Kidney (tissue), 14 donors: ENCODE data around the gene FLRT1. TPM values are rescaled to one million over a fixed set of nuclear protein-coding genes. Genes with fewer than 3 reads are reported as not detected.

Experiments used
- DNase-seq, 5 donors: peaks; one replicate each; pipeline ENCODE4 v3.0.0-alpha.2; 2013 to 2020
- FAIRE-seq: peaks from 2 replicates; lab custom pipeline; 2012; peaks lifted over from hg19 to GRCh38; lab: Jason Lieb, UNC
- H3K27ac ChIP-seq, 2 donors: one replicate each; pipeline ENCODE4 v1.7.0; 2013; ENCODE audit warnings: low read depth in 2 of 2, low read length in 2 of 2, inconsistent platforms in 1 of 2
- H3K27me3 ChIP-seq: one replicate; pipeline ENCODE4 v1.7.1; 2013; ENCODE audit warnings: low read length, inconsistent platforms; ENCODE audit not compliant: control insufficient read depth, insufficient read depth
- H3K36me3 ChIP-seq, 3 donors: one replicate each; pipeline versions ENCODE4 v1.7.0 to v1.7.1; 2013; ENCODE audit warnings: low read length in 3 of 3, control low read depth in 1 of 3, inconsistent platforms in 1 of 3; ENCODE audit not compliant: insufficient read depth in 3 of 3, control insufficient read depth in 2 of 3
- H3K4me1 ChIP-seq, 3 donors: one replicate each; pipeline versions ENCODE4 v1.7.0 to v1.7.1; 2013; ENCODE audit warnings: low read length in 3 of 3, inconsistent platforms in 1 of 3, low read depth in 1 of 3; ENCODE audit not compliant: control insufficient read depth in 2 of 3, insufficient read depth in 2 of 3
- H3K4me3 ChIP-seq, 3 donors: one replicate each; pipeline versions ENCODE4 v1.7.0 to v1.8.1; 2013; ENCODE audit warnings: low read length in 3 of 3, control low read depth in 1 of 3, inconsistent platforms in 1 of 3
- H3K9ac ChIP-seq, 3 donors: one replicate each; pipeline versions ENCODE4 v1.7.0 to v1.7.1; 2013; ENCODE audit warnings: low read length in 3 of 3, control low read depth in 1 of 3, inconsistent platforms in 1 of 3
- H3K9me3 ChIP-seq, 3 donors: one replicate each; pipeline versions ENCODE4 v1.7.0 to v1.7.1; 2013; ENCODE audit warnings: low read length in 3 of 3, control low read depth in 1 of 3, inconsistent platforms in 1 of 3; ENCODE audit not compliant: control insufficient read depth in 2 of 3, insufficient read depth in 1 of 3
- intact Hi-C: fragments of 100-400 bp; cut with DNase I; formaldehyde crosslinking; loops from one replicate; pipeline ENCODE4 v1.11.1; 2022
- polyA plus RNA-seq: library from polyadenylated mRNA; stranded (reverse); fragments of 350-450 nt; fragmentation: Illumina TruSeq; extraction: RNeasy Lipid Tissue Mini Kit (QIAGEN cat#74804); gene quantifications from one replicate; pipeline ENCODE4 v1.2.3, GENCODE V29; 2014; ENCODE audit warnings: low read depth, low replicate concordance; ENCODE audit not compliant: insufficient read depth
- total RNA-seq: library from RNA; stranded (reverse); fragmentation: NEBNext Ultra II Directional; extraction: Animal tissue kit (Norgen Biotek cat#: 25700); gene quantifications from one replicate; pipeline ENCODE4 v1.2.1, GENCODE V29; 2021
- TF ChIP-seq, protein P1 (sequence below): IDR thresholded peaks from 3 replicates; pipeline ENCODE4 v1.5.1; 2012; ENCODE audit warnings: mild to moderate bottlenecking, moderate library complexity, borderline replicate concordance; ENCODE audit not compliant: insufficient read depth; ENCODE audit errors: extremely low read depth
- donor health status: control.
- donor health status: control.
- donor health status: control.
- donor health status: control.
- donor health status: control.
- donor health status: DM: yes; HTN: yes; CAD: no.
- donor health status: Normal renal cell carcinoma (clear cell type).

FLRT1 gene
- total and polyA plus RNA-seq, 2 donors from 2014 or later, result 0.66 to 1.5 TPM

DNA sequence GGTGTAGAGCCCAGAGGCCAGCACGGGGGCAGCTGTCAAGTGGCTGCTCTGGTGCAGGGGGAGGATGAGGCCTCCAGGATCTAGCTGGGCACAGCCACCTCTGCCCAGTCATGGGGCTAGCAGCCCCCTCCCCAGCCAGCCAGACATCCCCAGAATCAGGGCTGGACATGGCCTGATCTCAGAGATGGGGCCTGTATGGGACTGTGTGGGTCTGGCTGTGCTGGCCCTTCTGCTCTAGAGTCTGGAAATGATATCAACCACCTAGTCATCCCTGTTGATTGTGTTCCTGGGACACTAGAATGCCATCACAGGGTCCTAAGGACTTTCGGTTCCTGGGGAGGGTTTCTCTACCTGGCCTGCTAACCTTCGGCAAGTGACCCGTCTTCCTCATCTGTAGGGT lies 2.8 kb downstream of the FLRT1 start:
- TF ChIP-seq, protein P1, sequence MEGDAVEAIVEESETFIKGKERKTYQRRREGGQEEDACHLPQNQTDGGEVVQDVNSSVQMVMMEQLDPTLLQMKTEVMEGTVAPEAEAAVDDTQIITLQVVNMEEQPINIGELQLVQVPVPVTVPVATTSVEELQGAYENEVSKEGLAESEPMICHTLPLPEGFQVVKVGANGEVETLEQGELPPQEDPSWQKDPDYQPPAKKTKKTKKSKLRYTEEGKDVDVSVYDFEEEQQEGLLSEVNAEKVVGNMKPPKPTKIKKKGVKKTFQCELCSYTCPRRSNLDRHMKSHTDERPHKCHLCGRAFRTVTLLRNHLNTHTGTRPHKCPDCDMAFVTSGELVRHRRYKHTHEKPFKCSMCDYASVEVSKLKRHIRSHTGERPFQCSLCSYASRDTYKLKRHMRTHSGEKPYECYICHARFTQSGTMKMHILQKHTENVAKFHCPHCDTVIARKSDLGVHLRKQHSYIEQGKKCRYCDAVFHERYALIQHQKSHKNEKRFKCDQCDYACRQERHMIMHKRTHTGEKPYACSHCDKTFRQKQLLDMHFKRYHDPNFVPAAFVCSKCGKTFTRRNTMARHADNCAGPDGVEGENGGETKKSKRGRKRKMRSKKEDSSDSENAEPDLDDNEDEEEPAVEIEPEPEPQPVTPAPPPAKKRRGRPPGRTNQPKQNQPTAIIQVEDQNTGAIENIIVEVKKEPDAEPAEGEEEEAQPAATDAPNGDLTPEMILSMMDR, result no peak
- H3K9me3 ChIP-seq, result no peaks in the 10 kb centered on the region
- no peak overlapping the region for H3K4me3 ChIP-seq
- H3K36me3 ChIP-seq, result no peaks in the 10 kb centered on the region
- no peaks in the 10 kb centered on the region for H3K27me3 ChIP-seq
- no peak for FAIRE-seq
- no peak overlapping the region for H3K27ac ChIP-seq
- H3K4me1 ChIP-seq, result peaks cover 0 to 7% (median 0%) of the 10 kb centered on the region in 3 donors
- H3K9ac ChIP-seq, result no peak overlapping the region
- intact Hi-C loops, result no loop called here
- no peak for DNase-seq

DNA sequence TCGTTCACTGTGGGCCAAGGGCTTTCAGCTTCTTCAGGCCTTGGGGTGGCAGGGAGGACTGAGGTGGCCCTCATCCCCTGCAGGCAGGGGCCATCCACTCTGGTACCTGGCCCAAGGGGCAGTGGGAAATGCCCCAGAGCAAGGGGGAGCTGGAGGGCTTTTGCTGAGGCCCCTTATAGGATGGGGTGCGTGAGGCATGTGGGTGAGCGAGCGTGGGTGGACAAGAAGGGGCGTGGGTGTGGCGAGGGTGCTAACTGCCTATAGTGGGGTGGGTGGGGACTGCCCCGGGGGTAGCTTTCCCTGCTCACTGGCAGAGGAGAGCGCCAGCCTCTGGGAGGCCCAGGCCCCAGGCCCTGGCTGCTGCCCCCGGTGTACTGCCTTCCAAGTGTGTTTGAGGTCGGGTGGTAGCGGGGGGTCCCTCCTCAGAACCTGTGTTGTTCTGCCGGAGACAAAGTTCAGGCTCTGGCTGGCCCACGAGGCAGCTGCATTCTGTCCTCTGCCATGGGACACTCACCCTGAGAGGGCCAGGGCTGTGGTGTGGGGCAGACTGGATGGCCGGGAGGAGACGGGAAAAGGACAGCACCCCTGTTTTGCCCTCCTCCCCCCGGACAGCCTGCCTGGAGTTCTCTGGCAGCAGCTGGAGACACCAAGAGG lies 3.4 kb downstream of the FLRT1 start:
- H3K27ac ChIP-seq, result no peak overlapping the region
- DNase-seq (no peak), FAIRE-seq (no peak)
- no peaks in the 10 kb centered on the region for H3K36me3 ChIP-seq
- no peak overlapping the region for H3K4me3 ChIP-seq
- H3K4me1 ChIP-seq, result peaks cover 0 to 7% (median 0%) of the 10 kb centered on the region in 3 donors
- TF ChIP-seq, protein P1, result no peak
- intact Hi-C loops, result no loop called here
- no peaks in the 10 kb centered on the region for H3K27me3 ChIP-seq
- no peaks in the 10 kb centered on the region for H3K9me3 ChIP-seq
- no peak overlapping the region for H3K9ac ChIP-seq

DNA sequence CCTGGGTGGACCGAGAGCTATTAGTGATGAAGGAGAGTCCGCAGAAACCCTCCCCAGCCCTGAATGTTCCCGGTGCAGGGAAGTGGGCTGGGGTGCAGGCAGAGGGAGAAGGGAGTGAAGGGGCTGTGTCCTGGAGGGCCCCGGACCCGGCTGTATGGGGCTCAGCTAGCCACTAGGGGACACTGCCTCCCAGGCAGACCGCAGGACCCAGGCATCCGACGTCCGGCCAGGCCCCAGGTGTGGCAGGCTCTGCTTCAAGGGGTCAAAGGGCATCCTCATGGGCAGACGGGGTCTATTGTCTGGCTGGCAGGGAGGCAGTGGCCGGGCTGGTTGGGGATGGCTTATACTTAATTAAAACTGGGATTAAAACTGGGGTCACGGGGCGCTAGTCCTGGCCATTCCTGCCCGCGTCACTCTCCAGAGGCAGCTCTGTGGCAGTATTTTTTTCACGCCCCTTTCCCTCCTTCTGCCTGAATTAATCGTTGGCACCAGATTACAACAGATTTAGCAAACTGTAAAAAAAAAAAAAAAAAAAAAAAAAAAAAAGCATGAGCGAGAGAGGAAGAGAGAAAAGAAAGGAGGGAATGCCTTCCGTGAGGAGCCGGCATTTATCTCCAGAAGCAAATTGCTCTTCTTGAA lies 5.1 kb downstream of the FLRT1 start:
- Histone ChIP-seq H3K9me3 (no peaks in the 10 kb centered on the region), H3K4me3 (no peak overlapping the region), H3K4me1 (peaks cover 2 to 8% (median 4%) of the 10 kb centered on the region in 3 donors), H3K27me3 (no peaks in the 10 kb centered on the region), H3K27ac (no peak overlapping the region), H3K9ac (no peak overlapping the region), H3K36me3 (no peaks in the 10 kb centered on the region)
- FAIRE-seq, result no peak
- peak in 2 of 5 donors; percentile 43 to 47 for DNase-seq
- TF ChIP-seq, protein P1, result peak; percentile 45
- intact Hi-C loops, result no loop called here
